HG03469 (cell line): ENCODE data around the gene WFDC6.
"Not testable (repeated sequence)": the region's sequence is repeated elsewhere in the genome, so short reads cannot be mapped to it uniquely, and the experiment has no call there.

Experiments
- ATAC-seq: cut with Tn5 transposase; IDR thresholded peaks from one replicate; pipeline ENCODE4 v1.9.1; 2021; ENCODE audit warnings: mild to moderate bottlenecking, moderate library complexity, moderate number of reproducible peaks; ENCODE audit not compliant: unreplicated experiment

The WFDC6 gene

GRCh38 chr20:45539382-45539781, at the start of gene WFDC6:
WFDC6 (minus strand) TSS chr20:45539482; CDS start chr20:45539407, 75 bp downstream.
- ATAC-seq = no peak

DNA sequence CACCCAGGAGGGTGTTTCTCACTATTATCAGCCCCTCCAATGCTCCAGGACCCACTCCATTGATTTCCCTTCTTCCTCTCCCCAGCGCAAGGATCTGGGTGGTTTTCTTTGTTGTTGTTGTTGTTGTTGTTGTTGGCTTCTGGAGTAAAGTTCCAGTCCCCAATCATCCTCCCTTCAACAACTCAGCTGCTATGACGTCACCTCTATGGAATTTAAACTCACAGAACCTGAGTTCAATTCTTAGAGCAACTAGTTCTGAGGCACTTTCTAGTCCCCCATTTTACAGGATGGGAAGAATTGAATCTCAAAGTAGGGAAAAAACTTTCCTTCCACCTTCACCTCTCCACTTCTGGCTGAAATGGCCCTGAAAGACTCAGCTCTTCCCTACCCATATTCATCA, 49.5 kb upstream of the WFDC6 start:
- no peak for ATAC-seq

DNA sequence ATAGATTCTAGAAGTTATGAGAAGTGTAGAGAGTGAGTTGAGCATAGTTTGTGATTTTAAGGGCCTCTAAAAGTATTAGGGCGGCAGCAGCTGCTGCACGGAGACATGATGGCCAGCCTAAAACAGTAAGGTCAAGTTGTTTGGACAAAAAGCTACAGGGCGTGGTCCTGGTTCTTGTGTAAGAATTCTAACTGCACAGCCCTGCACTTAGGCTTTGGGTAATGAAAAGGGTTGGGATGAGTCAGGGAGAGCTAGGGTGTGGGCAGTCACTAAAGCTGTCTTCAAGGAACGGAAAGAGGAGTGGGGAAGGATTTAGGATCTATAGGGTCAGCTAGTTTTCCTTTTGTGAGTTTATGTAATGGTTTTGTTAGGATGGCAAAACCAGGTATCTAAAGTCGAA, 46.7 kb upstream of the WFDC6 start:
- ATAC-seq = not testable (repeated sequence)

GRCh38 chr20:45584294-45584693, 45.0 kb upstream of the WFDC6 start:
- not testable (repeated sequence) for ATAC-seq

DNA sequence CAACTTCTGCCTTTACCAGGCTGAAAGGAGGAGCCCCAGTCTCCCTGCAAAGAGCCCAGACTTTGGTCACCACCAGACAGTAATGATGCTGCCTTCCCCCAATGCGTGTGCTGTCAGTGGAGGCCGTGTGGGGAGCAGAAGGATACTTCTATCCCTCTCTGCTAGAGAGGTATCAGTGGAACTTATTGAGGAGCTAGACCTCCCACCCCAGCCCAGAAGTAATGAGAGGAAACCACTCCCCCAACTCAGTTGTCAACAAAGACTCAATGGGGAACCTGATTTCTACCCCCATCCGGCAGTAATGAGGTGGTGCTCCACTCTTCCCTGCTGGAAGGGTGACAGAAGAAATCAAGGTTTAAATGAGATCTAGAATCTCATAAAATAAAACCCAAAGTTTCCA, 44.2 kb upstream of the WFDC6 start:
- no peak for ATAC-seq

GRCh38 chr20:45581702-45582101, 42.4 kb upstream of the WFDC6 start:
- ATAC-seq = no peak

GRCh38 chr20:45579184-45579583, 39.9 kb upstream of the WFDC6 start, which contains the start of gene WFDC8:
WFDC8 (minus strand) TSS chr20:45579284; CDS start chr20:45579247, 37 bp downstream.
- ATAC-seq = no peak

- ATAC-seq = no peak
Measured at GRCh38 chr20:45578231-45578630, 38.9 kb upstream of the WFDC6 start.

GRCh38 chr20:45576995-45577394, 37.7 kb upstream of the WFDC6 start:
- no peak for ATAC-seq

DNA sequence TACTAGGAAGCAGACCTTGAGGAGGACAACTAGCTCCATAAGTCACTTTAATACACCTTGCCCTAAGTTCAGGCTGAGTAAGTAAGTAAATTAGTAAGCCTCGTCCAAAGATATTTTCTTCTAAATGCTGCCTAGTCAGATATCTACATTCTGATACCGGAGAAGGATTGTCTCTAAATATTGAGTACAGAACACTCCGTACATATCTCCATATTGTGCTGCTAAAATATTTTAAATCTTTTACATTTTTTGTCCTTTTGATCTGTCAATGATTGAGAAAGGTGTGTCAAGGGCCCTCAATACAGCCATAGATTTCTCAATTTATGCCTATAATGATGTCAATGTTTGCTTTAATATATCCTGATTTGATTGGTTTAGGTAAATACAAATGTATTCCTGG, 36.6 kb upstream of the WFDC6 start:
- ATAC-seq = no peak

GRCh38 chr20:45569650-45570049, 30.4 kb upstream of the WFDC6 start:
- ATAC-seq = not testable (repeated sequence)

- ATAC-seq = no peak
Measured at GRCh38 chr20:45564760-45565276, 25.5 kb upstream of the WFDC6 start.

GRCh38 chr20:45555198-45555597, 15.9 kb upstream of the WFDC6 start:
- no peak for ATAC-seq

DNA sequence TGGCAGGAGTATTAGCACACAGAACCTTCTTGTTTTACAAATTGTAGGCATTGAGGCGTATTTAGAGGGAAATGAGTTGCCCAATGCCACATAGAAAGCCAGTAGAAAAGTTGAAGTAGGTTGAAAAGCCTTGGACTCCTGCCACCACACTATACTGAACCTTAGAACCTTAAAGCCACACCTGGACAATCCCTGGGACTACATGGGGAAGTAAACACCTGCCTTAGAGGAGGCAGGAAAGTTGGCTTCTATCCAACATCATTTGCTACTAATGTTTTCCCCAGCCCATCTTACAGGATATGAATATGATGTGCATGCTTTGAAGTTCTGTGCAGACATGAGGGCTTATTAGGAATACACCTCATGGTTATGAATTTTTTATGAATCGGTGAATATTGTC, 13.2 kb upstream of the WFDC6 start:
- ATAC-seq = no peak

DNA sequence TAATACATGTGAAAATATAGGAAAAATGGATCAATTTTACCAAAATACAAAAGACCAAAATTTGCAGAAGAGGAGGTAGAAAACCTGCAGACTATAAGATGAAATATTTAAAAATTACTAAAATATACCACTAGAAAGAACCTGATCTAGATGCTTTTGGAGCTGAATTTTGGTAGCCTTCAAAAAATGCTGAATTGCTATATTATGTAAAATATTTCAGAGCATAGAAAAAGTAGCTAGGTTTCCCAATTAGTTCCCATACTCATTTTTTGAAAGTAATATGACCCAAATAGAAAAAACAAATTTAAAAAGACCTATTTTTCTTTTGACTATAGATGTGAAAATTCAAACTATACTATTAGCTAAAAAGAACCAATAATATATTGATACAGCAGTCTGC, 11.5 kb upstream of the WFDC6 start:
- ATAC-seq = no peak

DNA sequence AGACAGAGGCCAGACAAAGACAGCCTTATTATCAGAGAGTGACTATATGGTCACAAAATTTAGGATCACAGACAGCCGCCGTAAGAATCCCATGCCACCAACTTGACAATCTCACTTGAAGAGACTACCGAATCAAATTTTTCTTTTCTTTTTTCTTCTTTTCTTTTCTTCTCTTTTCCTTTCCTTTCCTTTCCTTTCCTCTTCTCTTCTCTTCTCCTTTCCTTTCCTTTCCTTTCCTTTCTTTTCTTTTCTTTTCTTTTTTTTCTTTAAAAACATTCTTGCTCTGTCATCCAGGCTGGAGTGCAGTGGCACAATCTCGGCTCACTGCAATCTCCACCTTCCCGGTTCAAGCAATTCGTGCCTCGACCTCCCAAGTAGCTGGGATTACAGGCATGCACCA, 9.1 kb upstream of the WFDC6 start:
- no peak for ATAC-seq

DNA sequence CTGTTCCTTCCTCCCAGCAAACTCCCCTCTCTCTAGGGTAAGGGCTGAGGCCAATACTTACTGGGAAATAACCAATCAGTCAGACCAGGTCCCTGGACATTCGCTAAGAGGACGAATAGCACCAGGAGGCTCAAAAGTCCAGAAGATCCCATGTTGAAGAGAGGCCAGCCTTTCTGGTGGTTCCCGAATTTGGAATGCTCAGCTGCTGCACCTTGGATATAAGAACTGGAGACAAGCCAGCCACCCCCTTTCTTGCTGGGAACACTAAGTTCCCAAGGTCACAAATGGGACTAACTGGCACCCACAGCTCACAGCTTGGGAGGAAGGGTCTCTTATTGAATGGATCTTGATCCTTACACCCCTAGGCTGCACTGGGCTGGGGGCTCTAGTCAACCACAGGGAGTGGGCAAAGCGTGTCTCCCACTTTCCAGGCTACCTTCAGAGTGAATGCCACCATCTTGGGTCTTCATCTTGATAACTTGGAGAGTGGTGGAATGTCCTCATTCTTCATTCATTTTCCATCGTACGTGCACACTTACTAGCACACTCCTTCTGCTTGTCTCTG, 8.0 kb upstream of the WFDC6 start, which contains the start of gene EPPIN:
Gene EPPIN (minus strand): TSS at position 196 of the 565 bp plus-strand sequence. CDS start 44 bp downstream, at position 152.
- no peak for ATAC-seq

- ATAC-seq = no peak
Measured at GRCh38 chr20:45545754-45546453, 6.6 kb upstream of the WFDC6 start.

DNA sequence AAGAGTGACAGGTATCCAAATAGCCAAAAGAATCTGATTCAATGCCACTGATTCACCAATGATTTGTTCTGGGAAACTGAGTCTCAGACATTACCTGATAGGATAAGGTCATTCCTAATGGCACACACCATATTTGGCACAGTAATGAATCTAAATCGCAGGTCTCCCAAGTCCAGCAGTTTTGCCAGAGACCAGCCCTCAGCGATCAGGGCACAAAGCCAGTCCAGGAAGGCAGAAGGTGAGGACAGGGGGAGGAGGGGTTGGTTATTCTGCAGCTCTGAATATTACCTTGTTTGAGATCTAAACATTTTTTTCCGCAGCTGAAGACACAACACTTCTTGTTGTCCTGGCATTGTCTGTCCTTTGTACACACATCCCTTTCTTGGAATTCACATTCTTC, 6.1 kb upstream of the WFDC6 start:
- no peak for ATAC-seq

GRCh38 chr20:45538209-45538799, 978 bp downstream of the WFDC6 start:
- ATAC-seq = no peak

- no peak for ATAC-seq
Measured at GRCh38 chr20:45527294-45527693, 12.0 kb downstream of the WFDC6 start.

- ATAC-seq = no peak
Measured at GRCh38 chr20:45523821-45524220, 15.5 kb downstream of the WFDC6 start.
